Measurements from ENCODE around the gene VANGL2. TPM values are rescaled to one million over a fixed set of nuclear protein-coding genes. Genes with fewer than 3 reads are reported as not detected.
A peak's percentile ranks its signal among the peaks of the same experiment; 100 is the strongest.

The VANGL2 gene
- total RNA-seq, 6 experiments from 2014 or later = 0.06 to 0.22 (median 0.12) TPM

GRCh38 chr1:160394673-160395072 is 5.7 kb upstream of the VANGL2 start:
- intact Hi-C loops (cut with DNase I) = no loop called here
- no peak for TF ChIP-seq CTCF (IDR thresholded peaks at IDR 0.05)
- no peak for TF ChIP-seq POLR2A (IDR thresholded peaks at IDR 0.05)
- H3K27ac ChIP-seq = no peak overlapping the region
- no peak overlapping the region for H3K4me3 ChIP-seq
- WGBS (ENCODE audit: insufficient coverage, low coverage, low lambda C conversion rate, missing lambda C conversion rate) = 74% methylated on average over 8 of the region's 8 CpGs
- ATAC-seq = no peak
- peak in 1 of 3 donors; percentile 19 for DNase-seq
- no peaks in the 10 kb centered on the region for H3K4me1 ChIP-seq
- H3K36me3 ChIP-seq = no peaks in the 10 kb centered on the region
- H3K9me3 ChIP-seq = no peaks in the 10 kb centered on the region
- no peaks in the 10 kb centered on the region for H3K27me3 ChIP-seq

- TF ChIP-seq POLR2A (IDR thresholded peaks at IDR 0.05) (no peak), CTCF (IDR thresholded peaks at IDR 0.05) (no peak)
- WGBS (ENCODE audit: insufficient coverage, low coverage, low lambda C conversion rate, missing lambda C conversion rate) = no CpG with 5 or more reads among the region's 1 CpG
- ATAC-seq = no peak
- Histone ChIP-seq H3K4me3 (no peak overlapping the region), H3K9me3 (no peaks in the 10 kb centered on the region), H3K27me3 (no peaks in the 10 kb centered on the region), H3K4me1 (peaks cover 0 to 6% (median 0%) of the 10 kb centered on the region in 4 donors), H3K27ac (no peak overlapping the region), H3K36me3 (no peaks in the 10 kb centered on the region)
- intact Hi-C loops (cut with DNase I) = no loop called here
- peak in 1 of 3 donors; percentile 23 for DNase-seq
Observed at GRCh38 chr1:160397651-160398050, 2.7 kb upstream of the VANGL2 start.

GRCh38 chr1:160398823-160399222 is 1.5 kb upstream of the VANGL2 start:
- no peak overlapping the region for H3K4me3 ChIP-seq
- ATAC-seq (no peak), DNase-seq (peak in 1 of 3 donors; percentile 28)
- WGBS (ENCODE audit: insufficient coverage, low coverage, low lambda C conversion rate, missing lambda C conversion rate) = 83% methylated on average over 1 of the region's 4 CpGs
- H3K27ac ChIP-seq = no peak overlapping the region
- H3K27me3 ChIP-seq = no peaks in the 10 kb centered on the region
- H3K36me3 ChIP-seq = no peaks in the 10 kb centered on the region
- peaks cover 0 to 6% (median 0%) of the 10 kb centered on the region in 4 donors for H3K4me1 ChIP-seq
- TF ChIP-seq POLR2A (IDR thresholded peaks at IDR 0.05) (no peak), CTCF (IDR thresholded peaks at IDR 0.05) (no peak)
- intact Hi-C loops (cut with DNase I) = no loop called here
- no peaks in the 10 kb centered on the region for H3K9me3 ChIP-seq

GRCh38 chr1:160399544-160400222 is 681 bp upstream of the VANGL2 start:
- no peak for ATAC-seq
- H3K4me1 ChIP-seq = peaks cover 0 to 6% (median 0%) of the 10 kb centered on the region in 4 donors
- no peaks in the 10 kb centered on the region for H3K36me3 ChIP-seq
- WGBS (ENCODE audit: insufficient coverage, low coverage, low lambda C conversion rate, missing lambda C conversion rate) = 48% methylated on average over 14 of the region's 17 CpGs
- no peaks in the 10 kb centered on the region for H3K9me3 ChIP-seq
- intact Hi-C loops (cut with DNase I) = no loop called here
- DNase-seq = peak in 1 of 3 donors; percentile 14
- H3K27me3 ChIP-seq = no peaks in the 10 kb centered on the region
- no peak overlapping the region for H3K27ac ChIP-seq
- TF ChIP-seq CTCF (IDR thresholded peaks at IDR 0.05) = no peak
- TF ChIP-seq POLR2A (IDR thresholded peaks at IDR 0.05) = no peak
- peak overlapping the region; percentile 29 to 46 (median 29) for H3K4me3 ChIP-seq
